ENCODE data around the gene RNF213. TPM values are rescaled to one million over a fixed set of nuclear protein-coding genes. Genes with fewer than 3 reads are reported as not detected.
"Not testable (repeated sequence)": the region's sequence is repeated elsewhere in the genome, so short reads cannot be mapped to it uniquely, and the experiment has no call there.

Gene RNF213
- total RNA-seq, 1 donor from 2014 or later, result 120 TPM

DNA sequence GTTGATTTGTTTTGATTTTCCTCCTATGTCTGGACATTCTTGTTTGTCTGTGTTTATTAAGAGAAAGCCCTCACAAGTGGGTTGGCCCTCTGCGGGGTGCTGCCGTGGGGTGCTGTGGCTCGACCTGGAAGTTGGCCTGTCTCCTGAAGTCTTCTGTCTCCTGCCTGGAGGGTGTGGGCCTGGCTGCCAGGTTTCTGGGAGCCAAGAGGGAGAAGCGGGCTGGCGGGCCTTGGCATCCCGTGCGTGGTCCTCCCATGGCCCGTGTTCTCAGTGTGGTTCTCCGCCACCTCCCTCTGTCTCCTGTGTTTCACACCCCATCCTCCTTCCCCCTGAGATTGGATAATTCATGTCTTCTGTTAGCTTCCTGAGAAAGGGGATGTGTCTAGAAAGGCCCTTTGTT is 69.6 kb downstream of the RNF213 start:
- no peaks in the 10 kb centered on the region for H3K4me1 ChIP-seq (ENCODE audit: insufficient read depth, low read length)
- peaks cover 11% of the 10 kb centered on the region for H3K36me3 ChIP-seq (ENCODE audit: insufficient read depth, low read length)
- H3K27ac ChIP-seq (ENCODE audit: low read depth, low read length), result no peak overlapping the region
- peaks cover 7% of the 10 kb centered on the region for H3K4me1 Mint-ChIP-seq (ENCODE audit: low read depth, unreplicated experiment)
- no peak overlapping the region for H3K9ac ChIP-seq (ENCODE audit: low read length)
- no peak overlapping the region for H3K4me2 ChIP-seq (ENCODE audit: low read length)
- H3K27me3 ChIP-seq (ENCODE audit: insufficient read depth, low read length), result no peaks in the 10 kb centered on the region
- no peaks in the 10 kb centered on the region for H3K79me2 ChIP-seq (ENCODE audit: insufficient read depth, low read length)
- H3K36me3 Mint-ChIP-seq (ENCODE audit: low read depth, unreplicated experiment), result peaks cover 53% of the 10 kb centered on the region
- FAIRE-seq (no peak), DNase-seq (ENCODE audit: low read depth) (no peak)
- H3K27me3 Mint-ChIP-seq (ENCODE audit: low read depth, unreplicated experiment), result no peaks in the 10 kb centered on the region
- H3K9me3 ChIP-seq (ENCODE audit: insufficient read depth, low read depth, low read length), result no peaks in the 10 kb centered on the region
- TF ChIP-seq, protein P1, sequence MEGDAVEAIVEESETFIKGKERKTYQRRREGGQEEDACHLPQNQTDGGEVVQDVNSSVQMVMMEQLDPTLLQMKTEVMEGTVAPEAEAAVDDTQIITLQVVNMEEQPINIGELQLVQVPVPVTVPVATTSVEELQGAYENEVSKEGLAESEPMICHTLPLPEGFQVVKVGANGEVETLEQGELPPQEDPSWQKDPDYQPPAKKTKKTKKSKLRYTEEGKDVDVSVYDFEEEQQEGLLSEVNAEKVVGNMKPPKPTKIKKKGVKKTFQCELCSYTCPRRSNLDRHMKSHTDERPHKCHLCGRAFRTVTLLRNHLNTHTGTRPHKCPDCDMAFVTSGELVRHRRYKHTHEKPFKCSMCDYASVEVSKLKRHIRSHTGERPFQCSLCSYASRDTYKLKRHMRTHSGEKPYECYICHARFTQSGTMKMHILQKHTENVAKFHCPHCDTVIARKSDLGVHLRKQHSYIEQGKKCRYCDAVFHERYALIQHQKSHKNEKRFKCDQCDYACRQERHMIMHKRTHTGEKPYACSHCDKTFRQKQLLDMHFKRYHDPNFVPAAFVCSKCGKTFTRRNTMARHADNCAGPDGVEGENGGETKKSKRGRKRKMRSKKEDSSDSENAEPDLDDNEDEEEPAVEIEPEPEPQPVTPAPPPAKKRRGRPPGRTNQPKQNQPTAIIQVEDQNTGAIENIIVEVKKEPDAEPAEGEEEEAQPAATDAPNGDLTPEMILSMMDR (IDR thresholded peaks at IDR 0.05; ENCODE audit: insufficient read depth, low read depth, low read length), result no peak
- no peak for TF ChIP-seq EZH2 (IDR thresholded peaks at IDR 0.05; ENCODE audit: insufficient read depth, low read length)
- H2AFZ ChIP-seq (ENCODE audit: low read depth, low read length), result no peak overlapping the region
- H3K4me3 Mint-ChIP-seq (ENCODE audit: unreplicated experiment), result no peak overlapping the region
- H4K20me1 ChIP-seq (ENCODE audit: insufficient read depth, low read length), result no peaks in the 10 kb centered on the region
- no peaks in the 10 kb centered on the region for H3K9me3 Mint-ChIP-seq (ENCODE audit: unreplicated experiment)
- no peak overlapping the region for H3K4me3 ChIP-seq (ENCODE audit: insufficient read depth, low read depth, low read length)
- H3K27ac Mint-ChIP-seq (ENCODE audit: unreplicated experiment), result no peak overlapping the region

DNA sequence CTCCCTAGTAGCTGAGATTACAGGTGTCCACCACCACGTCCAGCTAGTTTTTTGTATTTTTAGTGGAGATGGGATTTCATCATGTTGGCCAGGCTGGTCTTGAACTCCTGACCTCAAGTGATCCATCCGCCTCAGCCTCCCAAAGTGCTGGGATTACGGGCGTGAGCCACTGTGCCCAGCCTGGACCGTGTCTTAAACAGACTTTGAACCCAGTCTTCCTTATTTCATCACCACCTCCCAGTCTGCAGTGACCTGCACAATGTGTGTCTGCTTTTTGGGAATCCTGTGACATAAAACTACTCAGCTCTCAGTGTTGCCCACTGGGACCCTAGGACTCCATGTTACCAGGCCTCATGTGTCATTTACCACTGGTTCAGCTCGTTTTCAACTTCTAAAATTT is 70.3 kb downstream of the RNF213 start:
- not testable (repeated sequence) for H3K9me3 Mint-ChIP-seq (ENCODE audit: unreplicated experiment); H3K27ac Mint-ChIP-seq (ENCODE audit: unreplicated experiment); FAIRE-seq; H3K27me3 ChIP-seq (ENCODE audit: insufficient read depth, low read length); H3K9ac ChIP-seq (ENCODE audit: low read length); H3K4me1 Mint-ChIP-seq (ENCODE audit: low read depth, unreplicated experiment); H3K4me3 ChIP-seq (ENCODE audit: insufficient read depth, low read depth, low read length); H3K27ac ChIP-seq (ENCODE audit: low read depth, low read length); DNase-seq (ENCODE audit: low read depth); H2AFZ ChIP-seq (ENCODE audit: low read depth, low read length); H3K4me1 ChIP-seq (ENCODE audit: insufficient read depth, low read length); H3K79me2 ChIP-seq (ENCODE audit: insufficient read depth, low read length); H3K4me3 Mint-ChIP-seq (ENCODE audit: unreplicated experiment); H4K20me1 ChIP-seq (ENCODE audit: insufficient read depth, low read length); H3K4me2 ChIP-seq (ENCODE audit: low read length); H3K27me3 Mint-ChIP-seq (ENCODE audit: low read depth, unreplicated experiment); H3K9me3 ChIP-seq (ENCODE audit: insufficient read depth, low read depth, low read length)
- peaks cover 55% of the 10 kb centered on the region for H3K36me3 Mint-ChIP-seq (ENCODE audit: low read depth, unreplicated experiment)
- H3K36me3 ChIP-seq (ENCODE audit: insufficient read depth, low read length), result peaks cover 14% of the 10 kb centered on the region

DNA sequence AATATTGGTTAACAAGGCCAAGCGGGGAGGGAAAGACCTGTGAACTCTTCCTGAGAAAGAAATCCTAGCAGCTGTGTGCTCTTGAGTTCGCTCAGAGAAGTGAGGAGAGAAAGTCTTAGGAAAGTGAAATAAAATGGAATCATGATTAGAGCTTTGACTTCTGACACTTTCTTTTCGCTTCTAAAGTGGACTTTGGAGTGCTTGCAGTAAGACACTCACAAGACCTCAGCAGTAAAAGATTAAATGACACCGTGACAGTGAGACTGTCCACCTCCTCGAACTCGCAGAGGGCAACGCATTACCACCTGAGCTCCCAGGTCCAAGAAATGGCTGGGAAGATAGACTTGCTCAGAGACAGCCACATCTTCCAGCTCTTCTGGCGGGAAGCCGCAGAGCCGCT is 71.2 kb downstream of the RNF213 start:
- H3K9me3 ChIP-seq (ENCODE audit: insufficient read depth, low read depth, low read length), result no peaks in the 10 kb centered on the region
- H4K20me1 ChIP-seq (ENCODE audit: insufficient read depth, low read length), result no peaks in the 10 kb centered on the region
- no peak for FAIRE-seq
- H3K4me1 ChIP-seq (ENCODE audit: insufficient read depth, low read length), result no peaks in the 10 kb centered on the region
- no peak for DNase-seq (ENCODE audit: low read depth)
- no peak overlapping the region for H3K4me3 Mint-ChIP-seq (ENCODE audit: unreplicated experiment)
- TF ChIP-seq EZH2 (IDR thresholded peaks at IDR 0.05; ENCODE audit: insufficient read depth, low read length), result no peak
- TF ChIP-seq, protein P1 (IDR thresholded peaks at IDR 0.05; ENCODE audit: insufficient read depth, low read depth, low read length), result no peak
- no peak overlapping the region for H3K27ac Mint-ChIP-seq (ENCODE audit: unreplicated experiment)
- H2AFZ ChIP-seq (ENCODE audit: low read depth, low read length), result no peak overlapping the region
- no peak overlapping the region for H3K4me2 ChIP-seq (ENCODE audit: low read length)
- H3K4me3 ChIP-seq (ENCODE audit: insufficient read depth, low read depth, low read length), result no peak overlapping the region
- no peaks in the 10 kb centered on the region for H3K9me3 Mint-ChIP-seq (ENCODE audit: unreplicated experiment)
- H3K27me3 ChIP-seq (ENCODE audit: insufficient read depth, low read length), result no peaks in the 10 kb centered on the region
- H3K27ac ChIP-seq (ENCODE audit: low read depth, low read length), result no peak overlapping the region
- no peaks in the 10 kb centered on the region for H3K79me2 ChIP-seq (ENCODE audit: insufficient read depth, low read length)
- H3K36me3 Mint-ChIP-seq (ENCODE audit: low read depth, unreplicated experiment), result peaks cover 53% of the 10 kb centered on the region
- H3K27me3 Mint-ChIP-seq (ENCODE audit: low read depth, unreplicated experiment), result no peaks in the 10 kb centered on the region
- no peak overlapping the region for H3K9ac ChIP-seq (ENCODE audit: low read length)
- H3K4me1 Mint-ChIP-seq (ENCODE audit: low read depth, unreplicated experiment), result peaks cover 7% of the 10 kb centered on the region
- peaks cover 18% of the 10 kb centered on the region for H3K36me3 ChIP-seq (ENCODE audit: insufficient read depth, low read length)
